Psoas muscle (tissue), 8 donors: ENCODE measurements around the gene TMEM150A. TPM values are rescaled to one million over a fixed set of nuclear protein-coding genes. Genes with fewer than 3 reads are reported as not detected.

Experiments
- ATAC-seq, 4 donors: fragments of 200-7000 bp; cut with Tn5 transposase; one replicate each; pipeline ENCODE4 v1.9.1; 2020; ENCODE audit warnings: moderate library complexity in 3 of 4, mild to moderate bottlenecking in 2 of 4
- DNase-seq, 2 donors: peaks; one replicate each; pipeline ENCODE4 v3.0.0-alpha.2; 2020
- H3K27ac ChIP-seq: fragments of 200-600 bp; one replicate; pipeline ENCODE4 v1.8.0; 2022
- H3K27me3 ChIP-seq, 3 donors: fragments of 200-600 bp in 1 of 3; one replicate each; pipeline versions ENCODE4 v1.6.1 to v1.8.0; 2013 to 2022; ENCODE audit warnings: low read length in 2 of 3, mild to moderate bottlenecking in 2 of 3, moderate library complexity in 1 of 3; ENCODE audit not compliant: insufficient read depth in 3 of 3
- H3K36me3 ChIP-seq, 2 donors: fragments of 200-600 bp in 1 of 2; one replicate each; pipeline versions ENCODE4 v1.6.1 to v1.8.0; 2013 to 2022; ENCODE audit warnings: low read depth in 1 of 2, mild to moderate bottlenecking in 1 of 2, moderate library complexity in 1 of 2; ENCODE audit not compliant: insufficient read depth in 1 of 2
- H3K4me1 ChIP-seq: fragments of 200-600 bp; one replicate; pipeline ENCODE4 v1.8.0; 2022
- H3K4me3 ChIP-seq: fragments of 200-600 bp; one replicate; pipeline ENCODE4 v1.8.0; 2022; ENCODE audit warnings: mild to moderate bottlenecking
- H3K9me3 ChIP-seq: fragments of 200-600 bp; one replicate; pipeline ENCODE4 v1.8.0; 2022
- WGBS, 3 donors: extraction: QIAGEN DNeasy Blood & Tissue Kit; methylation state at CpG; one replicate each; pipeline versions ENCODE4 v1.1.6 to v1.1.7; 2013; 5-methylcytosine and 5-hydroxymethylcytosine counted together
- intact Hi-C, 2 donors: fragments of 100-400 bp; cut with DNase I; formaldehyde crosslinking; loops; one replicate each; pipeline versions ENCODE4 v1.11.0 to v1.14.2; 2022
- polyA plus RNA-seq, 3 donors: library from polyadenylated mRNA; stranded (reverse); fragments of 200-250 nt; gene quantifications; one replicate each; pipeline ENCODE4 v1.2.3, GENCODE V29; 2013
- total RNA-seq, 4 donors: library from RNA; stranded (reverse); fragmentation: NEBNext Ultra II Directional in 2 of 4; extraction: Animal tissue kit (Norgen Biotek cat#: 25700) in 2 of 4; gene quantifications; one replicate each; pipeline versions ENCODE4 v1.2.1 to v1.2.4, GENCODE V29; 2021 to 2023
- TF ChIP-seq, protein P1 (sequence below): fragments of 200-600 bp; IDR thresholded peaks from one replicate; pipeline ENCODE4 v1.8.0; 2022; ENCODE audit warnings: antibody characterized with exemption
- donor health status: healthy with polysubstance abuse.
- donor health status: DM: no; HTN: no; CAD: no; lungs with moderate emphysema.
- donor health status: Bipolar disorder and iron deficiency.
- donor health status: healthy.
- donor health status: DM: yes; HTN: yes; CAD: no.
- donor health status: DM: no; HTN: no; CAD: no.
- donor health status: DM: no; HTN: no; CAD: no.
- donor health status: DM: yes; HTN: yes; CAD: no.

The TMEM150A gene
- total and polyA plus RNA-seq, 7 donors = 17.4 to 82.6 (median 33.8) TPM

DNA sequence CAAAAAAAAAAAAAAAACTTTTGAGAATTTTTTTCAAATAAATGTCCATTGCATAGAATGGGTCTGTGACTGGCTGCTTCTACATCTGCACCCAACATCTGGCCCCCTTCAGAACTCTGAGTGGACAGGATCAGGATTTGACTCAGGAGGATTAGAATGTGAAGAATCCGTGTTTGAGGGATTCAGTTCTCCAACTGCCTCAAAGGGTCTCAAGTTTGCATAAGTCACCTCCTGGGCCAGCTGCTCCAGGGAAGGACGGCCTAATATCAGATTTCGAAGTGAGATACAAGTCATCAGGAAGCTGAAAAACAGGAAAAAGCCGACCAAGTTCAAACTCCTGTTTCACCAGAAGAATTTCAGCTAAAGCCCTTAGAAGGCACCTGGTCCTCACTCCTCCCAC lies 52.7 kb downstream of the TMEM150A start:
- Histone ChIP-seq H3K27me3 (no peaks in the 10 kb centered on the region), H3K4me3 (no peak overlapping the region), H3K27ac (peak overlapping the region; percentile 79), H3K9me3 (no peaks in the 10 kb centered on the region), H3K4me1 (peaks cover 25% of the 10 kb centered on the region), H3K36me3 (peaks cover 6 to 84% of the 10 kb centered on the region in 2 donors)
- 22 to 42% (median 25%) methylated on average over 4 of the region's 4 CpGs for WGBS, 3 donors
- TF ChIP-seq, protein P1, sequence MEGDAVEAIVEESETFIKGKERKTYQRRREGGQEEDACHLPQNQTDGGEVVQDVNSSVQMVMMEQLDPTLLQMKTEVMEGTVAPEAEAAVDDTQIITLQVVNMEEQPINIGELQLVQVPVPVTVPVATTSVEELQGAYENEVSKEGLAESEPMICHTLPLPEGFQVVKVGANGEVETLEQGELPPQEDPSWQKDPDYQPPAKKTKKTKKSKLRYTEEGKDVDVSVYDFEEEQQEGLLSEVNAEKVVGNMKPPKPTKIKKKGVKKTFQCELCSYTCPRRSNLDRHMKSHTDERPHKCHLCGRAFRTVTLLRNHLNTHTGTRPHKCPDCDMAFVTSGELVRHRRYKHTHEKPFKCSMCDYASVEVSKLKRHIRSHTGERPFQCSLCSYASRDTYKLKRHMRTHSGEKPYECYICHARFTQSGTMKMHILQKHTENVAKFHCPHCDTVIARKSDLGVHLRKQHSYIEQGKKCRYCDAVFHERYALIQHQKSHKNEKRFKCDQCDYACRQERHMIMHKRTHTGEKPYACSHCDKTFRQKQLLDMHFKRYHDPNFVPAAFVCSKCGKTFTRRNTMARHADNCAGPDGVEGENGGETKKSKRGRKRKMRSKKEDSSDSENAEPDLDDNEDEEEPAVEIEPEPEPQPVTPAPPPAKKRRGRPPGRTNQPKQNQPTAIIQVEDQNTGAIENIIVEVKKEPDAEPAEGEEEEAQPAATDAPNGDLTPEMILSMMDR = no peak
- intact Hi-C loops = loop anchor here in 1 of 2 donors (2.0 kb wide), 1 partner anchor 129 kb away; no protein-coding TSS in a partner anchor
- ATAC-seq (peak; percentile 8 to 25 (median 19)), DNase-seq (no peak)

DNA sequence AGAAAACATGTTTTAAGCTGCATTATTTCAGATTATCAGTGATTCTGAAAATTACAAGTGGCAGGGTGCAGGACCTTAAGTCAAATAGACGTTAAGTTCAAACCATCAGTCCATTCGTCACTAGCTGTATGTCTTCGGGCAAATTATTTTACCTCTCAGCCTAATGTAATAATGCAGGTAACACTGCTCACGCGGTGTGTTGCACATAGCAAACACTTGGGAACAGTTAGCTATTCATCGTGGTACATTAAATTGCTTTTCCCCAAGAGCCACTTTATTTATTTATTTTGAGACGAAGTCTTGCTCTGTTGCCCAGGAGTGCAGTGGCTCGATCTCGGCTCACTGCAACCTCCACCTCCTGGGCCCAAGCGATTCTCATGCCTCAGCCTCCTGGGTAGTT lies 53.4 kb downstream of the TMEM150A start:
- DNase-seq = no peak
- intact Hi-C loops = no loop called here
- WGBS, 3 donors = 80 to 87% (median 86%) methylated on average over 10 of the region's 10 CpGs
- H3K4me3 ChIP-seq = no peak overlapping the region
- H3K27me3 ChIP-seq = no peaks in the 10 kb centered on the region
- H3K36me3 ChIP-seq = peaks cover 6 to 84% of the 10 kb centered on the region in 2 donors
- no peaks in the 10 kb centered on the region for H3K9me3 ChIP-seq
- TF ChIP-seq, protein P1 = no peak
- H3K27ac ChIP-seq = peak overlapping the region; percentile 79
- peaks cover 32% of the 10 kb centered on the region for H3K4me1 ChIP-seq
- no peak for ATAC-seq

DNA sequence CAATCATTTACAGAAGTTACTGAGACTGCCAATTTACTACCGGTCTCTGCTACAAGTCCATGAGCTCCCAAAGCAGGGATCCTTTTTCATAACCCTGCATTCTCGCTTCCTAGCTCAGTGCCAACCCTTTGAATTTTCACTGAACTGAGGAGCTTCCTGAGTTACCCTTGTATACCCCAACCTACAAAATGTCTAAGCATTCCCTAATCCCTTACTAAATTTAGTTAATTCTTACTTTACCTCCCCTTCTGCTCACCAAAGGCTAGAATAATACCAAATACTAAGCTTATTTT lies 53.9 kb downstream of the TMEM150A start:
- Histone ChIP-seq H3K27me3 (no peaks in the 10 kb centered on the region), H3K36me3 (peaks cover 3 to 84% of the 10 kb centered on the region in 2 donors), H3K4me1 (peaks cover 35% of the 10 kb centered on the region), H3K27ac (peak overlapping the region; percentile 79), H3K9me3 (no peaks in the 10 kb centered on the region), H3K4me3 (no peak overlapping the region)
- DNase-seq (no peak), ATAC-seq (peak in 3 of 4 donors; percentile 3 to 6 (median 3))
- WGBS, 3 donors = 23 to 26% (median 25%) methylated on average over 2 of the region's 2 CpGs
- TF ChIP-seq, protein P1 = no peak
- intact Hi-C loops = no loop called here

Other genes starting within 250 kb of the TMEM150A start
- gene RETSAT, start 248.2 kb downstream of the TMEM150A start, total RNA-seq = 100 to 1,000 TPM in 1 of 4 donors, 10 to 100 TPM in 3; 28.3 to 115 (median 63.3) TPM
- gene RETSAT, start 248.2 kb downstream of the TMEM150A start, polyA plus RNA-seq = 10 to 100 TPM; 36.9 to 74.3 (median 45.6) TPM
- gene ELMOD3, start 247.9 kb downstream of the TMEM150A start, total RNA-seq = 10 to 100 TPM; 16.0 to 19.2 (median 17.6) TPM
- 10 to 100 TPM; 17.2 to 33.2 (median 20.4) TPM for gene ELMOD3, start 247.9 kb downstream of the TMEM150A start, polyA plus RNA-seq
- gene CAPG, start 192.3 kb downstream of the TMEM150A start, total RNA-seq = 10 to 100 TPM in 1 of 4 donors, 1 to 10 TPM in 3; 4.2 to 11.1 (median 8.6) TPM
- 10 to 100 TPM in 1 of 3 donors, 1 to 10 TPM in 2; 2.8 to 10.2 (median 6.6) TPM for gene CAPG, start 192.3 kb downstream of the TMEM150A start, polyA plus RNA-seq
- gene SH2D6, start 184.0 kb downstream of the TMEM150A start, total RNA-seq = 1 to 10 TPM in 1 of 4 donors, under 1 TPM in 2, not detected in 1; 0.48 to 1.4 (median 0.62) TPM
- 1 to 10 TPM in 1 of 3 donors, under 1 TPM in 2; 0.25 to 1.1 (median 0.77) TPM for gene SH2D6, start 184.0 kb downstream of the TMEM150A start, polyA plus RNA-seq
- gene MAT2A, start 63.5 kb downstream of the TMEM150A start, total RNA-seq = 100 to 1,000 TPM; 127 to 356 (median 183) TPM
- 100 to 1,000 TPM in 2 of 3 donors, 10 to 100 TPM in 1; 55.9 to 252 (median 134) TPM for gene MAT2A, start 63.5 kb downstream of the TMEM150A start, polyA plus RNA-seq
- gene GGCX, start 41.2 kb downstream of the TMEM150A start, total RNA-seq = 10 to 100 TPM; 20.1 to 25.3 (median 22.1) TPM
- 10 to 100 TPM; 19.0 to 35.6 (median 30.7) TPM for gene GGCX, start 41.2 kb downstream of the TMEM150A start, polyA plus RNA-seq
- gene VAMP8, start 25.1 kb downstream of the TMEM150A start, total RNA-seq = 10 to 100 TPM; 11.7 to 15.7 (median 12.4) TPM
- 10 to 100 TPM; 16.6 to 25.4 (median 23.2) TPM for gene VAMP8, start 25.1 kb downstream of the TMEM150A start, polyA plus RNA-seq
- gene VAMP5, start 18.3 kb downstream of the TMEM150A start, total RNA-seq = 10 to 100 TPM; 58.1 to 95.0 (median 83.2) TPM
- gene VAMP5, start 18.3 kb downstream of the TMEM150A start, polyA plus RNA-seq = 100 to 1,000 TPM; 106 to 149 (median 128) TPM
- 100 to 1,000 TPM in 1 of 4 donors, 10 to 100 TPM in 3; 84.7 to 107 (median 90.0) TPM for gene RNF181, start 7.0 kb downstream of the TMEM150A start, total RNA-seq
- gene RNF181, start 7.0 kb downstream of the TMEM150A start, polyA plus RNA-seq = 100 to 1,000 TPM; 156 to 212 (median 184) TPM
- 10 to 100 TPM; 43.4 to 61.9 (median 47.5) TPM for gene C2orf68, start 9.4 kb upstream of the TMEM150A start, total RNA-seq
- gene C2orf68, start 9.4 kb upstream of the TMEM150A start, polyA plus RNA-seq = 10 to 100 TPM; 26.9 to 76.0 (median 43.8) TPM
- gene USP39, start 13.5 kb upstream of the TMEM150A start, total RNA-seq = 10 to 100 TPM; 39.0 to 61.8 (median 45.6) TPM
- gene USP39, start 13.5 kb upstream of the TMEM150A start, polyA plus RNA-seq = 100 to 1,000 TPM in 1 of 3 donors, 10 to 100 TPM in 2; 53.7 to 104 (median 58.3) TPM
- gene SFTPB, start 65.5 kb upstream of the TMEM150A start, total RNA-seq = 1 to 10 TPM in 2 of 4 donors, under 1 TPM in 2; 0.25 to 1.1 (median 0.96) TPM
- gene SFTPB, start 65.5 kb upstream of the TMEM150A start, polyA plus RNA-seq = 1 to 10 TPM in 1 of 3 donors, under 1 TPM in 2; 0.04 to 1.5 (median 0.98) TPM
- 10 to 100 TPM in 1 of 4 donors, 1 to 10 TPM in 2, under 1 TPM in 1; 0.58 to 20.0 (median 5.8) TPM for gene GNLY, start 91.7 kb upstream of the TMEM150A start, total RNA-seq
- 10 to 100 TPM in 2 of 3 donors, 1 to 10 TPM in 1; 4.9 to 31.6 (median 23.4) TPM for gene GNLY, start 91.7 kb upstream of the TMEM150A start, polyA plus RNA-seq
- gene ATOH8, start 151.3 kb upstream of the TMEM150A start, total RNA-seq = 10 to 100 TPM; 22.0 to 82.1 (median 57.3) TPM
- gene ATOH8, start 151.3 kb upstream of the TMEM150A start, polyA plus RNA-seq = 10 to 100 TPM; 48.7 to 77.2 (median 59.4) TPM